Brain microvascular endothelial cell (primary cell): Measurements from ENCODE around the gene GLYATL2.

Source experiments
- DNase-seq: peaks from one replicate; pipeline ENCODE4 v3.0.0-alpha.2; 2020
- H3K27ac ChIP-seq: fragments of 250-450 bp; sonication (Bioruptor Pico); 2 replicates; pipeline ENCODE4 v1.5.1; 2020; ENCODE audit warnings: mild to moderate bottlenecking, moderate library complexity
- H3K27me3 ChIP-seq: fragments of 250-450 bp; sonication (Bioruptor Pico); replicated peaks from 2 replicates; pipeline ENCODE4 v1.5.1; 2020; ENCODE audit warnings: mild to moderate bottlenecking
- H3K36me3 ChIP-seq: fragments of 250-450 bp; sonication (Bioruptor Pico); replicated peaks from 2 replicates; pipeline ENCODE4 v1.5.1; 2020; ENCODE audit warnings: mild to moderate bottlenecking
- H3K4me3 ChIP-seq: 2 replicates; pipeline ENCODE4 v1.5.1; 2011; ENCODE audit warnings: low read depth, mild to moderate bottlenecking, control low read depth, low read length, moderate library complexity
- CTCF ChIP-seq: IDR thresholded peaks from 2 replicates; pipeline ENCODE4 v1.5.1; 2011; ENCODE audit warnings: low read depth, mild to moderate bottlenecking, moderate library complexity, low read length, control low read depth, inconsistent platforms; ENCODE audit errors: missing control alignments
- in situ Hi-C: cut with HindIII; loops from 2 replicates; pipeline ENCODE4 v1.10.0; 2017; ENCODE audit warnings: low sequenced_read_pairs, low pct_ligation_motif_present

GLYATL2 gene

GRCh38 chr11:58845386-58845785 is 882 bp upstream of the GLYATL2 start:
- no peak for DNase-seq
- TF ChIP-seq CTCF: no peak
- no peak overlapping the region for H3K4me3 ChIP-seq

GRCh38 chr11:58837707-58838388 is 6.7 kb downstream of the GLYATL2 start:
- H3K36me3 ChIP-seq: no peaks in the 10 kb centered on the region
- H3K4me3 ChIP-seq: no peak overlapping the region
- no peak for TF ChIP-seq CTCF
- in situ Hi-C loops: no loop called here
- H3K27ac ChIP-seq: no peak overlapping the region
- no peak for DNase-seq
- no peaks in the 10 kb centered on the region for H3K27me3 ChIP-seq

More at GRCh38 chr11:58845386-58845785, 882 bp upstream of the GLYATL2 start:
- H3K27ac ChIP-seq: no peak overlapping the region
- in situ Hi-C loops: no loop called here
- H3K36me3 ChIP-seq: no peaks in the 10 kb centered on the region
- no peaks in the 10 kb centered on the region for H3K27me3 ChIP-seq

- in situ Hi-C loops: no loop called here
- H3K27ac ChIP-seq: no peak overlapping the region
- H3K36me3 ChIP-seq: no peaks in the 10 kb centered on the region
- no peak overlapping the region for H3K4me3 ChIP-seq
- no peaks in the 10 kb centered on the region for H3K27me3 ChIP-seq
- DNase-seq: no peak
- TF ChIP-seq CTCF: no peak
Measured at GRCh38 chr11:58832056-58832645, 12.4 kb downstream of the GLYATL2 start.

- H3K36me3 ChIP-seq: no peaks in the 10 kb centered on the region
- no peak for TF ChIP-seq CTCF
- no peak for DNase-seq
- H3K27me3 ChIP-seq: no peaks in the 10 kb centered on the region
- in situ Hi-C loops: no loop called here
- no peak overlapping the region for H3K27ac ChIP-seq
- H3K4me3 ChIP-seq: peak overlapping the region; percentile 24
Measured at GRCh38 chr11:58830673-58831301, 13.7 kb downstream of the GLYATL2 start.

- Histone ChIP-seq H3K36me3 (no peaks in the 10 kb centered on the region), H3K27ac (no peak overlapping the region)
- in situ Hi-C loops: no loop called here
Measured at GRCh38 chr11:58829786-58830185, 14.7 kb downstream of the GLYATL2 start.

More at GRCh38 chr11:58829786-58830185, 14.7 kb downstream of the GLYATL2 start:
- peak; percentile 9 for DNase-seq
- peak; percentile 7 for TF ChIP-seq CTCF
- Histone ChIP-seq H3K4me3 (no peak overlapping the region), H3K27me3 (no peaks in the 10 kb centered on the region)
